ENCODE data around the gene NCOA1.

DNA sequence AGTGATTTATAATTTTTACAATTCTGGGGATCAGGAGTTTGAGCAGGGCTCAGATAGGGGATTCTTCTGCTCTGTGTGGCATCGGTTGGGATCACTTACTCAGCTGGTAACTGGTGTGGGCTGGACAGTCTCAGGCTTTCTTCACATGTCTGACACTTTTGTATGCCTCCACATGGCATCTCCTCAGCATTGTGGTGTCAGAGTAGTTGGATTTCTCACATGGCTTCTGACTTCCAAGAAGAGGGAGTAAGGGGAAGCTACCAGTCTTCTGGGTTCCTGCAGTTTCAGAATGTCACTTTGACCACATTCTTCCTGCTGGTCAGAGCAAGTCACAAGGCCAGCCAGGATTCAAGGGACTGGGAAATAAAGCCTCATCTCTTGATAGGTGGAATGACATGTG lies 55.6 kb downstream of the NCOA1 start:
- TF ChIP-seq, protein P1, sequence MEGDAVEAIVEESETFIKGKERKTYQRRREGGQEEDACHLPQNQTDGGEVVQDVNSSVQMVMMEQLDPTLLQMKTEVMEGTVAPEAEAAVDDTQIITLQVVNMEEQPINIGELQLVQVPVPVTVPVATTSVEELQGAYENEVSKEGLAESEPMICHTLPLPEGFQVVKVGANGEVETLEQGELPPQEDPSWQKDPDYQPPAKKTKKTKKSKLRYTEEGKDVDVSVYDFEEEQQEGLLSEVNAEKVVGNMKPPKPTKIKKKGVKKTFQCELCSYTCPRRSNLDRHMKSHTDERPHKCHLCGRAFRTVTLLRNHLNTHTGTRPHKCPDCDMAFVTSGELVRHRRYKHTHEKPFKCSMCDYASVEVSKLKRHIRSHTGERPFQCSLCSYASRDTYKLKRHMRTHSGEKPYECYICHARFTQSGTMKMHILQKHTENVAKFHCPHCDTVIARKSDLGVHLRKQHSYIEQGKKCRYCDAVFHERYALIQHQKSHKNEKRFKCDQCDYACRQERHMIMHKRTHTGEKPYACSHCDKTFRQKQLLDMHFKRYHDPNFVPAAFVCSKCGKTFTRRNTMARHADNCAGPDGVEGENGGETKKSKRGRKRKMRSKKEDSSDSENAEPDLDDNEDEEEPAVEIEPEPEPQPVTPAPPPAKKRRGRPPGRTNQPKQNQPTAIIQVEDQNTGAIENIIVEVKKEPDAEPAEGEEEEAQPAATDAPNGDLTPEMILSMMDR (IDR thresholded peaks at IDR 0.05; ENCODE audit: low read length), result no peak
- TF ChIP-seq EZH2 (IDR thresholded peaks at IDR 0.05; ENCODE audit: borderline replicate concordance, low read length), result no peak
